Parathyroid adenoma (tissue), 2 donors: ENCODE results near the gene CXCL14.

ENCODE experiments used
- H2AFZ ChIP-seq: fragments of 300-600 bp; sonication (generic); one replicate; pipeline ENCODE4 v1.7.0; 2017; ENCODE audit warnings: antibody characterized with exemption, mild to moderate bottlenecking
- H3K27ac ChIP-seq: fragments of 300-600 bp; sonication (generic); one replicate; pipeline ENCODE4 v1.7.0; 2017
- H3K27me3 ChIP-seq: fragments of 300-600 bp; sonication (generic); one replicate; pipeline ENCODE4 v1.7.0; 2017; ENCODE audit warnings: low read length; ENCODE audit not compliant: control insufficient read depth, insufficient read depth
- H3K36me3 ChIP-seq: fragments of 300-600 bp; sonication (generic); one replicate; pipeline ENCODE4 v1.7.0; 2017; ENCODE audit warnings: low read length; ENCODE audit not compliant: control insufficient read depth, insufficient read depth
- H3K4me1 ChIP-seq: fragments of 300-600 bp; sonication (generic); one replicate; pipeline ENCODE4 v1.7.0; 2017; ENCODE audit warnings: control low read depth
- H3K4me2 ChIP-seq: fragments of 300-600 bp; sonication (generic); one replicate; pipeline ENCODE4 v1.7.0; 2017; ENCODE audit warnings: low read length
- H3K4me3 ChIP-seq: fragments of 300-600 bp; sonication (generic); one replicate; pipeline ENCODE4 v1.7.0; 2017; ENCODE audit warnings: low read depth, low read length
- H3K79me2 ChIP-seq: fragments of 300-600 bp; sonication (generic); one replicate; pipeline ENCODE4 v1.7.0; 2017; ENCODE audit warnings: control low read depth
- H3K9ac ChIP-seq: fragments of 300-600 bp; sonication (generic); one replicate; pipeline ENCODE4 v1.7.0; 2017; ENCODE audit warnings: mild to moderate bottlenecking
- H3K9me3 ChIP-seq: fragments of 300-600 bp; sonication (generic); one replicate; pipeline ENCODE4 v1.7.0; 2017; ENCODE audit warnings: low read length; ENCODE audit not compliant: control insufficient read depth
- CTCF ChIP-seq: fragments of 300-600 bp; sonication (generic); IDR thresholded peaks from one replicate; pipeline ENCODE4 v1.7.0; 2017; ENCODE audit warnings: antibody characterized with exemption, mild to moderate bottlenecking
- donor health status: primary hyperparathyroidism.

Gene CXCL14

GRCh38 chr5:135541807-135542502 is 36.8 kb downstream of the CXCL14 start:
- H3K4me2 ChIP-seq: no peak overlapping the region
- no peak for TF ChIP-seq CTCF
- no peaks in the 10 kb centered on the region for H3K9me3 ChIP-seq
- no peaks in the 10 kb centered on the region for H3K36me3 ChIP-seq
- no peak overlapping the region for H3K4me3 ChIP-seq
- H3K4me1 ChIP-seq: no peaks in the 10 kb centered on the region
- H3K27me3 ChIP-seq: peaks cover 3% of the 10 kb centered on the region
- H3K9ac ChIP-seq: no peak overlapping the region
- H3K79me2 ChIP-seq: no peaks in the 10 kb centered on the region
- H3K27ac ChIP-seq: no peak overlapping the region
- no peak overlapping the region for H2AFZ ChIP-seq

- TF ChIP-seq CTCF: no peak
- Histone ChIP-seq H3K9me3 (no peaks in the 10 kb centered on the region), H3K27ac (no peak overlapping the region), H3K79me2 (no peaks in the 10 kb centered on the region), H3K4me1 (peaks cover 3% of the 10 kb centered on the region), H2AFZ (no peak overlapping the region), H3K4me3 (no peak overlapping the region), H3K27me3 (peaks cover 3% of the 10 kb centered on the region), H3K36me3 (no peaks in the 10 kb centered on the region), H3K9ac (no peak overlapping the region), H3K4me2 (no peak overlapping the region)
Observed at GRCh38 chr5:135539430-135540005, 39.3 kb downstream of the CXCL14 start.

GRCh38 chr5:135538261-135538660 is 40.5 kb downstream of the CXCL14 start:
- no peak overlapping the region for H2AFZ ChIP-seq
- no peak overlapping the region for H3K4me3 ChIP-seq
- no peak for TF ChIP-seq CTCF
- H3K4me2 ChIP-seq: no peak overlapping the region
- H3K4me1 ChIP-seq: peaks cover 3% of the 10 kb centered on the region
- no peak overlapping the region for H3K9ac ChIP-seq
- H3K27me3 ChIP-seq: no peaks in the 10 kb centered on the region
- H3K27ac ChIP-seq: no peak overlapping the region
- H3K9me3 ChIP-seq: no peaks in the 10 kb centered on the region
- H3K79me2 ChIP-seq: no peaks in the 10 kb centered on the region
- no peaks in the 10 kb centered on the region for H3K36me3 ChIP-seq

- Histone ChIP-seq H3K27me3 (no peaks in the 10 kb centered on the region), H3K4me3 (no peak overlapping the region)
- TF ChIP-seq CTCF: no peak
Observed at GRCh38 chr5:135537745-135538144, 41.0 kb downstream of the CXCL14 start.

GRCh38 chr5:135537271-135537670 is 41.5 kb downstream of the CXCL14 start:
- H3K27me3 ChIP-seq: no peaks in the 10 kb centered on the region
- no peak overlapping the region for H3K4me3 ChIP-seq
- no peaks in the 10 kb centered on the region for H3K36me3 ChIP-seq
- H3K27ac ChIP-seq: no peak overlapping the region
- no peaks in the 10 kb centered on the region for H3K79me2 ChIP-seq
- H3K9me3 ChIP-seq: no peaks in the 10 kb centered on the region
- no peak overlapping the region for H3K9ac ChIP-seq
- TF ChIP-seq CTCF: no peak
- H3K4me2 ChIP-seq: no peak overlapping the region
- H3K4me1 ChIP-seq: peaks cover 3% of the 10 kb centered on the region
- no peak overlapping the region for H2AFZ ChIP-seq

More at GRCh38 chr5:135537745-135538144, 41.0 kb downstream of the CXCL14 start:
- H3K4me2 ChIP-seq: no peak overlapping the region
- H3K36me3 ChIP-seq: no peaks in the 10 kb centered on the region
- H3K27ac ChIP-seq: no peak overlapping the region
- H2AFZ ChIP-seq: no peak overlapping the region
- no peaks in the 10 kb centered on the region for H3K9me3 ChIP-seq
- no peak overlapping the region for H3K9ac ChIP-seq
- H3K79me2 ChIP-seq: no peaks in the 10 kb centered on the region
- H3K4me1 ChIP-seq: peaks cover 3% of the 10 kb centered on the region
